GM12801 (cell line): Measurements from ENCODE around the gene PEDS1.

Experiments
- TF ChIP-seq, protein P1 (sequence below): IDR thresholded peaks from one replicate; pipeline ENCODE4 v1.5.1; 2011; ENCODE audit warnings: control low read depth; ENCODE audit not compliant: insufficient read length; ENCODE audit errors: extremely low read depth

The PEDS1 gene

DNA sequence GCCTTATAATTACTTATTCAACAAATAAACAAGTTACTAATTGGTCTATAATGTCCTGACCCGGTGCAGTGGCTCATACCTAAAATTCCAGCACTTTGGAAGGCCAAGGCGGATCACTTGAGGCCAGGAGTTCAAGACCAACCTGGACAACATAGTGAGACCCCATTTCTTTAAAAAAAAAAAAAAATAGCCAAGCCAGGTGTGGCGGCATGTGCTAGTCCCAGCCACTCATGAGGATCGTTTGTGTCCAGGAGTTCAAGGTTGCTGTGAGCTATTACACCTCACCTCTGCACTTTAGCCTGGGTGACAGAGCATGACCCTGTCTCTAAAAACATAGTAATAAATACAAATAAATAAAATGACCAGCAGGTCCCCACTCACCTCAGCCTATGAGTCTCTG lies 30.8 kb downstream of the PEDS1 start:
- TF ChIP-seq, protein P1, sequence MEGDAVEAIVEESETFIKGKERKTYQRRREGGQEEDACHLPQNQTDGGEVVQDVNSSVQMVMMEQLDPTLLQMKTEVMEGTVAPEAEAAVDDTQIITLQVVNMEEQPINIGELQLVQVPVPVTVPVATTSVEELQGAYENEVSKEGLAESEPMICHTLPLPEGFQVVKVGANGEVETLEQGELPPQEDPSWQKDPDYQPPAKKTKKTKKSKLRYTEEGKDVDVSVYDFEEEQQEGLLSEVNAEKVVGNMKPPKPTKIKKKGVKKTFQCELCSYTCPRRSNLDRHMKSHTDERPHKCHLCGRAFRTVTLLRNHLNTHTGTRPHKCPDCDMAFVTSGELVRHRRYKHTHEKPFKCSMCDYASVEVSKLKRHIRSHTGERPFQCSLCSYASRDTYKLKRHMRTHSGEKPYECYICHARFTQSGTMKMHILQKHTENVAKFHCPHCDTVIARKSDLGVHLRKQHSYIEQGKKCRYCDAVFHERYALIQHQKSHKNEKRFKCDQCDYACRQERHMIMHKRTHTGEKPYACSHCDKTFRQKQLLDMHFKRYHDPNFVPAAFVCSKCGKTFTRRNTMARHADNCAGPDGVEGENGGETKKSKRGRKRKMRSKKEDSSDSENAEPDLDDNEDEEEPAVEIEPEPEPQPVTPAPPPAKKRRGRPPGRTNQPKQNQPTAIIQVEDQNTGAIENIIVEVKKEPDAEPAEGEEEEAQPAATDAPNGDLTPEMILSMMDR = no peak

DNA sequence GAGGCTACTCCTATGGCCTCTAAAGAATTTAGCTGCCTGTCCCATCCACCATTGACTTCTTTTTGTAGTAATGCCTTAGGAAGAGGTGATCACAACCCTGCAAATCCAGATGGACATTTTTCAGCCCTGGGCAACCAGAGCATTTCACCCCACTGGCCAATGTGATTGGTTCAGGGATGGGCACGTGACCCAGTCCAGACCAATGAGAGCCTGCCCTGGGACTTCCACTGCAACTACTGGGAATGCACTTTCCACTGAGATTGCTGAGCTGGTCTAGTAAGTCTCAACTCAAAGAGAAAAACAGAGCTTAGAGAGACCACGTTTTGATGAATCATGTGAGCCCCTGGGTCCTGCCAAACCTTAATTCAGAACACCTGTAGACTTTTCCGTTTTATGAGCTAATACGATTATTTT lies 31.7 kb downstream of the PEDS1 start:
- TF ChIP-seq, protein P1 = no peak

DNA sequence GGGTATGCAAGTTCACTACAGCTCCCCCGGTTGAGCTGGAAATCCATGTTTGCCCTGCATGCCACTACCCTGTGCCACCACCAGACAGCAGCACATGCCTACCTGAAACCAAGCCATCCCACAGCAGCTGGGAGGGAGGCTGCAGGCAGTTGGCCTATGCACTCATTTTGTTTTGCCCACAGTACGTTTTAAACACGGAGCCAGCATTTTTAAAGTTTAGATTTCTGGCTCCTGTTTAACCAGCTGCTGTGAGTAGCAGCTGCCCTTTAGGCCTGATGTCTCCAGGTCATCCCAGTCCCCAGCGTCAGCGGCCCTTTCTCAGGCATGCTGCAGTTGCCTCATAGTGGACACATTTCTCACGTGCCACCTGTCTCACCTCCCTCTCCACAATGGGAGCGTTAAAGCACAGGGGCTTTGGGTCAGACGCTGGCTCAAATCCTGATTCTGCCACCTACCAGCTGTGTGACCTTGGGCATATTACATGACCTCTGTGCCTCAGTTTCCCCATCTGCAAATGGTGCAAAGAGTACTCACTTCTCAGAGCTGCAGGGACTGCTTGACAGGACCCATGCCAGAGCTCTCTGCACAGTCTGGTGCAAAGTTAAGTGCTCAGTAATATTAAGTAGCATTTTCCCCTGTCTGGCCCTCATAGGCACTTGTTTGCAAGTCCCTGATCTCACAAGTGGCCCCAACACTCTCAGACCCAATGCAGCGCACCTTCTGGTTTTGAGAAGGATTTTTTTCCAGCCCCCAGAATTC lies 32.4 kb downstream of the PEDS1 start:
- TF ChIP-seq, protein P1 = no peak

DNA sequence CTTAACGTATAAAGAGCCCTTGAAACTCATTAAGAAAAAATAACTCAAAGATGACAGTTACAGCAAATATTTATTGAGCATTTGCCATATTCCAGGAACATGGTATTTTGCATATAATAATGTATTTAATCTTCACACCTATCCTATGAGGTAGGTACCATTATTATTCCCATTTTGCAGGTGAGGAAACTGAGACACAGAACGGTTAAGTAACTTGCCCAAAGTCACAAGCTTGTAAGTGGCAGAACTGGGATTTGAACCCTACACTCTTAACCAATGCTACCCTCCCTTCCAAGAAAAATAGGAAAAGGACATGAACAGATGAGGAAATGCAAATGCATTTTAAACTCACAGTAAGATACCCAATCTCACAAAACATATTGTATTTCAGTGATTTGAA lies 35.3 kb downstream of the PEDS1 start:
- TF ChIP-seq, protein P1 = no peak

DNA sequence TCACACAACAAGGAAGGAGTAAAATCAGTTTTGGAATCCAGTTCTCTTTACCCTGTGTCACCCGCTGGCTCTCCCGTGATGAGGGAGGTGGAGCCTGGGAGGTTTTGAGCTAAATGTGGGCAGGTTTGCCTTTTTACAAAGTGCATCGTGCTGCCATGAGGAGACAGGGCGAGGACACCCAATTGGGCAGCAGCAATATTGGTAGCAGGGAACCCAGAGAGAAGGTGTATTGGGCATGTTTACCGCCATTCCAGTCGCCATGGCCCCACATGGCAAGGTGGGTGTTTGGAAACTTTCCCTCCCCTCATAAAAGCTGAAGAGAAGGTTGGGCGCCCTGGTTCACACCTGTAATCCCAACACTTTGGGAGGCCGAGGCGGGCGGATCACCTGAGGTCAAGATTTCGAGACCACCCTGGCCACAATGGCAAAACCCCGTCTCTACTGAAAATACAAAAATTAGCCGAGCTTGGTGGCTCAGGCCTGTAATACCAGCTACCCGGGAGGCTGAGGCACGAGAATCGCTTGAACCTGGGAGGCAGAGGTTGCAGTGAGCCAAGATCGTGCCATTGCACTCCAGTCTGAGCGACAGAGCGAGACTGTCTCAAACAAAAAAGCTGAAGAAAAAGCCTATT lies 37.0 kb downstream of the PEDS1 start:
- TF ChIP-seq, protein P1 = no peak

DNA sequence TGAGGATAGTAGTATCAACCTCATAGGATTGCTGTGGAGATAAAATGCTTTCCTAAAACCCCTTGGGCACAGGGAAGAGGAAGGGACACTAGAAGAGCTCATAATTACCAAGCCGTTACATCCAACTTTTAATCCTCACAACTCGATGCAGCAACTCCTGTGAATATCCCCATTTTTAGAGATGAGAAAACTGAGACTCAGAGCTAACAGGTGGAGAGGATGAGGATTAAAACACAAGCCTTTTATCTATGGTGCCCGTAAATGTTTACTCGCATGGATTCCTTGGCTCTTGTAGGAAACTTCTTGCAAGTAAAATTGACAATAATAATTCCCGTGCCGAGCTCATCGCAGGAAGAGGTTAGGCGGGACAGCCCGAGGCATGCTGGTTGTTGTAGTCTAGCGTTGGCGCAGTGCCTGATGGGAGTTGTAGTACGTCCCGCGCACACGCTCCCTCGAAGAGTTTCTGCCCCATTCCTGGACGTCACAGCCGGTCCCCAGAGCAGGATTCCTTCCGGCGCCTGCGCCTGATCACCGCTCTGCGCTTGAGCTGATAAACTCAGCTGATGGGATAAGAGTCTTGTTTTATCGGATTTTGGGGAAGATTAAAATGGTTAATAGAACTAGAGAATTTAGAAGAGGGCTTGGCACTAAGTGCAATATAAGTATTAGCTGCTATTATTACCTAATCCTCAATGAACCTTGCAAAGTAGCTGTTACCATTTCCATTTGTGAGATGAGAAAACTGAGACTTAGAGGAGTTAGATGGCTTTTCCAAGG lies 37.7 kb downstream of the PEDS1 start:
- TF ChIP-seq, protein P1 = no peak

DNA sequence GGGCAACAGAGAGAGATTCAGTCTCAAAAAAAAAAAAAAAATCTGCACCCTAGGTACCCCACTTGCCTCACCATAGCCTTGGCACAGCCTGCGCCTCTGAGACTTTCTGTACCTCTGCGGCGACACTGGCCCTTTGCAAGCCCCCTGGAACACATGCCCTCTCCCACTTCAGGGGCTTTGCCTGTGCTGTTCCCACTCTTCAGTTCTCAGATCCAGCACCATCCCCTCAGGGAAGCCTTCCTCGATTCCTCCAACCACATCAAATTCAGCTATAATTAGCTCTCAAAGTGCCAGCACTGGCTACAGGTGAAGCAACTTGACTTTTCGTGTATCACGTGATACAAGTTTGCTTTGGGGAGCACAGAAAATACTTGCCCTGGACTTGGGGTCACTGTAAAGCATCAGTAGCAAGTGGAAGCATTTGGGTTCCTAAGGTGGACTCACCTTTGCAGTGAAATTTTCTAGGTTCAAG lies 38.4 kb downstream of the PEDS1 start:
- TF ChIP-seq, protein P1 = no peak
